Psoas muscle (tissue), 8 donors: ENCODE results near the gene HS3ST3A1. TPM values are rescaled to one million over a fixed set of nuclear protein-coding genes. Genes with fewer than 3 reads are reported as not detected.

Experiments
- ATAC-seq, 4 donors: fragments of 200-7000 bp; cut with Tn5 transposase; one replicate each; pipeline ENCODE4 v1.9.1; 2020; ENCODE audit warnings: moderate library complexity in 3 of 4, mild to moderate bottlenecking in 2 of 4
- DNase-seq, 2 donors: peaks; one replicate each; pipeline ENCODE4 v3.0.0-alpha.2; 2020
- H3K27ac ChIP-seq: fragments of 200-600 bp; one replicate; pipeline ENCODE4 v1.8.0; 2022
- H3K27me3 ChIP-seq, 3 donors: fragments of 200-600 bp in 1 of 3; one replicate each; pipeline versions ENCODE4 v1.6.1 to v1.8.0; 2013 to 2022; ENCODE audit warnings: low read length in 2 of 3, mild to moderate bottlenecking in 2 of 3, moderate library complexity in 1 of 3; ENCODE audit not compliant: insufficient read depth in 3 of 3
- H3K36me3 ChIP-seq, 2 donors: fragments of 200-600 bp in 1 of 2; one replicate each; pipeline versions ENCODE4 v1.6.1 to v1.8.0; 2013 to 2022; ENCODE audit warnings: low read depth in 1 of 2, mild to moderate bottlenecking in 1 of 2, moderate library complexity in 1 of 2; ENCODE audit not compliant: insufficient read depth in 1 of 2
- H3K4me1 ChIP-seq: fragments of 200-600 bp; one replicate; pipeline ENCODE4 v1.8.0; 2022
- H3K4me3 ChIP-seq: fragments of 200-600 bp; one replicate; pipeline ENCODE4 v1.8.0; 2022; ENCODE audit warnings: mild to moderate bottlenecking
- H3K9me3 ChIP-seq: fragments of 200-600 bp; one replicate; pipeline ENCODE4 v1.8.0; 2022
- CTCF ChIP-seq: fragments of 200-600 bp; IDR thresholded peaks from one replicate; pipeline ENCODE4 v1.8.0; 2022; ENCODE audit warnings: antibody characterized with exemption
- whole genome bisulfite sequencing, 3 donors: extraction: QIAGEN DNeasy Blood & Tissue Kit; methylation state at CpG; one replicate each; pipeline versions ENCODE4 v1.1.6 to v1.1.7; 2013; 5-methylcytosine and 5-hydroxymethylcytosine counted together
- intact Hi-C, 2 donors: fragments of 100-400 bp; cut with DNase I; formaldehyde crosslinking; loops; one replicate each; pipeline versions ENCODE4 v1.11.0 to v1.14.2; 2022
- polyA plus RNA-seq, 3 donors: library from polyadenylated mRNA; stranded (reverse); fragments of 200-250 nt; gene quantifications; one replicate each; pipeline ENCODE4 v1.2.3, GENCODE V29; 2013
- total RNA-seq, 4 donors: library from RNA; stranded (reverse); fragmentation: NEBNext Ultra II Directional in 2 of 4; extraction: Animal tissue kit (Norgen Biotek cat#: 25700) in 2 of 4; gene quantifications; one replicate each; pipeline versions ENCODE4 v1.2.1 to v1.2.4, GENCODE V29; 2021 to 2023
- donor health status: healthy with polysubstance abuse.
- donor health status: DM: no; HTN: no; CAD: no; lungs with moderate emphysema.
- donor health status: Bipolar disorder and iron deficiency.
- donor health status: healthy.
- donor health status: DM: yes; HTN: yes; CAD: no.
- donor health status: DM: no; HTN: no; CAD: no.
- donor health status: DM: no; HTN: no; CAD: no.
- donor health status: DM: yes; HTN: yes; CAD: no.

The HS3ST3A1 gene
- total and polyA plus RNA-seq, 7 donors: 0.13 to 0.64 (median 0.44) TPM; not detected in 2

DNA sequence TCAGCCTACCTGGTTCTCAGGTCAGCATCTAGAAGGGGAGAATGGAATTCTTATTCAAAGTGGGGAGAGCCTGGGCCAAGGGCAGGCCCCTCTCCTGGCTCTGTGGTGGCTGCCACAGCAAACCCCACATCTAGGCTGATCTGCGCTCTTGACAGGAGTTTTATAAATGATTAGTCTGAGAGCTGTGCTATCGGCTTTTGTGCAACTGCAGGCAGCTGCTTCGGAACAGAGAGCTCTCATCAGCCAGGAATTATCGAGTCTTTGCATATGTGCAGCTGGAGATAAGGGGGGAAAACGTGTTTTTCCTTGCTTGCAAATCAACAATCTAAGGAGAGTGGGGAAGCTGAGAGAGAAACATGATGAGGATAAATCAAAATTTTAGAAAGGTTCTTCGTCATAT, 91.7 kb downstream of the HS3ST3A1 start:
- H3K27me3 ChIP-seq: no peaks in the 10 kb centered on the region
- ATAC-seq: no peak
- H3K4me3 ChIP-seq: no peak overlapping the region
- no peaks in the 10 kb centered on the region for H3K4me1 ChIP-seq
- H3K36me3 ChIP-seq: no peaks in the 10 kb centered on the region
- intact Hi-C loops: no loop called here
- DNase-seq: no peak
- WGBS, 3 donors: 21 to 29% (median 23%) methylated on average over 6 of the region's 6 CpGs
- H3K27ac ChIP-seq: no peak overlapping the region
- no peak for TF ChIP-seq CTCF
- H3K9me3 ChIP-seq: no peaks in the 10 kb centered on the region

DNA sequence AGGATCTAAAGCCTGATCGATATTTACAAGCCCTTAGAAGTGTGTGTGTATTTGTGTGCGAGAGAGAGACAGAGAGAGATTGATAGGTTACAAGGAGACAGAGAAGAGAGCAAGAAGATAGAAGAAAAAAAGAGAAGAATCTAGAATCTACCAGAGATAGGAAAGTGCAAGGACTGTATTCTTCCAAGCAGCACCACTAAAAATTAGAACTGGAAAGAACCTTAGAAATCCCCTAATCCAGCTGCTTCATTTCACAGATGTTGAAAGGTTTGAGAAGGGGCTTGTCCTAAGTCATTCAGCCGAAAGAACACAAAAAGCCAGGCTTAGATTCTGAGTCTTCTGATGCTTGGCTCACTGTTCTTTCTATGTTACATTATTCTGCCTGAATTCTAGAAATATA, 92.2 kb downstream of the HS3ST3A1 start:
- Histone ChIP-seq H3K4me1 (no peaks in the 10 kb centered on the region), H3K27ac (no peak overlapping the region), H3K27me3 (no peaks in the 10 kb centered on the region), H3K4me3 (no peak overlapping the region), H3K36me3 (no peaks in the 10 kb centered on the region), H3K9me3 (no peaks in the 10 kb centered on the region)
- ATAC-seq (no peak), DNase-seq (no peak)
- intact Hi-C loops: no loop called here
- TF ChIP-seq CTCF: no peak
- whole genome bisulfite sequencing, 3 donors: 56 to 69% (median 59%) methylated on average over 3 of the region's 3 CpGs

DNA sequence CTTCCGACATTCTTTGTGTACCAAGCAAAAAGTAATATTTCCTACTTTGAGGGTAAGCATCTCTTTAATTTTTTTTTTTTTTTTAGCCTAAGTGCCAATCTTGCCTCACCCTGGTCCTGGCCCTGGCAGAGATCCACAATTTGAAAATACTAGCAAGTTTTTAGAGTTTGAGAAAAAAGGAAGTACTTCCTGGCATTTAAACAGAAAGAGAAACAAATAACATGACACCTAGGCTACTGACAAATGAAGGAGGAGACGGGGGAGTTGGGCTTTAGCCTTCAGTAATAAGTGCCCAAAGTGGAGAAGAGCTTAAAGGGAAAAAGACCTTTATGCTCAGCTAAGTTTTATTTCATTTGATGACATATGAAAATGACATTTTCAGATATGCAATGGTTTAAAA, 92.8 kb downstream of the HS3ST3A1 start:
- no peak for TF ChIP-seq CTCF
- H3K9me3 ChIP-seq: no peaks in the 10 kb centered on the region
- no peaks in the 10 kb centered on the region for H3K4me1 ChIP-seq
- no peak for DNase-seq
- intact Hi-C loops: no loop called here
- 50 to 66% (median 58%) methylated on average over 2 of the region's 2 CpGs for WGBS, 3 donors
- H3K36me3 ChIP-seq: no peaks in the 10 kb centered on the region
- ATAC-seq: no peak
- no peaks in the 10 kb centered on the region for H3K27me3 ChIP-seq
- no peak overlapping the region for H3K4me3 ChIP-seq
- no peak overlapping the region for H3K27ac ChIP-seq

DNA sequence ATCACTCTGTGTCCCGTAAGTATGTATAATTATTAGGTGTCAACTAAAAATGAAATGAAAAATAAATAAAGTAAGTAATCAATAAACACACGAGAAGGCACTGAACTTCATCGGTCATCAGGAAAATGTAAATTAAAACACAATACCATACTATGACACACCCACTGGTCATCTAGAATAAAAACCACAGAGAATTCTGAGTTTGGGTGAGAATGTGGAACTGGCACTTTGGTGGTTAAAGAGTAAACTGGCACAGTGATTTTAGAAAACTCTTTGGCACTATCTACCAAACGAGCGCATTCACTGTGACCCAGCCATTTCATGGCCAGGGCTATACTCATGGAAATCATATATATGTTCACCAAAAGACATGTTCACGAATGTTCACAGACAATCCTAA, 98.2 kb downstream of the HS3ST3A1 start:
- WGBS, 3 donors: 71 to 81% (median 79%) methylated on average over 6 of the region's 6 CpGs
- no peak overlapping the region for H3K4me3 ChIP-seq
- H3K27me3 ChIP-seq: no peaks in the 10 kb centered on the region
- TF ChIP-seq CTCF: no peak
- intact Hi-C loops: no loop called here
- H3K4me1 ChIP-seq: no peaks in the 10 kb centered on the region
- no peak for ATAC-seq
- no peaks in the 10 kb centered on the region for H3K9me3 ChIP-seq
- DNase-seq: no peak
- H3K27ac ChIP-seq: no peak overlapping the region
- H3K36me3 ChIP-seq: no peaks in the 10 kb centered on the region

DNA sequence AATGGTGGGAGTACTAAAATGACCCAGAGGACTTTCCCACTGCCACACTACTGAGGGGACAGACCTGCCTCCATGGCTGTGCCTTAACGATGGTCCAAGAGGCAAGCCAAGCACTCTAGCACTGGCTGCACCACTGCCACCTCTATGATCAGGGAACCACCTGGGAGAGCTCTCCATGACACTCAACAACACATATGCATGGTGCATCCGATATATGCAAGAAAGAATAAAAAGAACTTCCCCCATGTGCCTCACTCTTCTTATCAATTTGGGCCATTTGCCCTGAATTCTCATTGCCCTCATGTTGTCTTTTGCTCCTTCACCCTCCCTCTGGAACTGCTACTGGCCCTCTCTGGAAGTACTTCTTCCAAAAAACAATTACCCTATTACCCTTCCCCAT, 99.5 kb downstream of the HS3ST3A1 start:
- Histone ChIP-seq H3K27ac (no peak overlapping the region), H3K27me3 (no peaks in the 10 kb centered on the region), H3K36me3 (no peaks in the 10 kb centered on the region), H3K4me3 (no peak overlapping the region), H3K9me3 (no peaks in the 10 kb centered on the region), H3K4me1 (no peaks in the 10 kb centered on the region)
- no peak for DNase-seq
- WGBS, 3 donors: 94 to 98% (median 96%) methylated on average over 2 of the region's 2 CpGs
- TF ChIP-seq CTCF: no peak
- intact Hi-C loops: no loop called here
- ATAC-seq: no peak
